ENCODE results near the gene LMF1. TPM values are rescaled to one million over a fixed set of nuclear protein-coding genes. Genes with fewer than 3 reads are reported as not detected.

Gene LMF1
- total RNA-seq, 1 donor: 29.4 TPM

DNA sequence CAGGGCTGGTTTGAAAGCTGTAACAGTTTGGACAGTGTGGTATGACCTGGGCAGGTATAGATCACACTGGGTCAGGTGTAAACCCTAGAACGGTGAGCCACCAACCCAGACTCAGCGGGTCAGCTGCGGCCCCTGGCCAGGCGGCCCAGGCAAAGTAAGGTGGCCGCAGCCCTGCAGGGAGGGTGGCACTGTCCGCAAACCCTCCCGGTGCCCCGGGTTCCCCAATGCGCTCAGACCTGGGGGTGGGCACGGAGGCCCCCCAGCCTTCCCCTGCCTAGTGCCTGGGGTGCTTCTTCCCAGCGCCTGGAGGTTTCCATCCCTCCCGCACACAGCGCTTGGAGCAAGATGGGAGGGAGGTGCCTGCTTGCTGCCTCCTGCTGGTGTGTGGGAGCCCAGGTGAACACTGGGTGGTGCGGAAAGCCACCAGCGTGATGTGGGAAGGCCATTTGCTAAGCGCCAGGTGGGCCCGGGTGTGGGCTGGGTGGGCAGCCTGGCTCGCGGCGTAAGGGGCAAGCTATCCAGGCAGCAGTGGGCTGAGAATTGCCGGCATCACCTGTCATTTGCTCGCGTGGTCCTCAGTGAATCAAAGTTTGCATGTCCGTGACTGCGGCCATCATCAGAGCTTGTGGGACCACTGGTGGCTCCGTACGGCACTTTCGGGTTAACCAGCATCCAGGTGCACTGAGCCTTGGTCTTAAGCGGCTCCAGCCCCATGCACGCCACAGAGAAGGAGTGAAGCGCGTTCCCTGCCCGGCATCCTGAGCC is 122.9 kb downstream of the LMF1 start:
- no peak overlapping the region for H3K4me3 ChIP-seq (ENCODE audit: low read depth, low read length)
- TF ChIP-seq, protein P1, sequence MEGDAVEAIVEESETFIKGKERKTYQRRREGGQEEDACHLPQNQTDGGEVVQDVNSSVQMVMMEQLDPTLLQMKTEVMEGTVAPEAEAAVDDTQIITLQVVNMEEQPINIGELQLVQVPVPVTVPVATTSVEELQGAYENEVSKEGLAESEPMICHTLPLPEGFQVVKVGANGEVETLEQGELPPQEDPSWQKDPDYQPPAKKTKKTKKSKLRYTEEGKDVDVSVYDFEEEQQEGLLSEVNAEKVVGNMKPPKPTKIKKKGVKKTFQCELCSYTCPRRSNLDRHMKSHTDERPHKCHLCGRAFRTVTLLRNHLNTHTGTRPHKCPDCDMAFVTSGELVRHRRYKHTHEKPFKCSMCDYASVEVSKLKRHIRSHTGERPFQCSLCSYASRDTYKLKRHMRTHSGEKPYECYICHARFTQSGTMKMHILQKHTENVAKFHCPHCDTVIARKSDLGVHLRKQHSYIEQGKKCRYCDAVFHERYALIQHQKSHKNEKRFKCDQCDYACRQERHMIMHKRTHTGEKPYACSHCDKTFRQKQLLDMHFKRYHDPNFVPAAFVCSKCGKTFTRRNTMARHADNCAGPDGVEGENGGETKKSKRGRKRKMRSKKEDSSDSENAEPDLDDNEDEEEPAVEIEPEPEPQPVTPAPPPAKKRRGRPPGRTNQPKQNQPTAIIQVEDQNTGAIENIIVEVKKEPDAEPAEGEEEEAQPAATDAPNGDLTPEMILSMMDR (IDR thresholded peaks at IDR 0.05; ENCODE audit: insufficient read depth, low read length): no peak
- no peak for DNase-seq (ENCODE audit: low read depth)

DNA sequence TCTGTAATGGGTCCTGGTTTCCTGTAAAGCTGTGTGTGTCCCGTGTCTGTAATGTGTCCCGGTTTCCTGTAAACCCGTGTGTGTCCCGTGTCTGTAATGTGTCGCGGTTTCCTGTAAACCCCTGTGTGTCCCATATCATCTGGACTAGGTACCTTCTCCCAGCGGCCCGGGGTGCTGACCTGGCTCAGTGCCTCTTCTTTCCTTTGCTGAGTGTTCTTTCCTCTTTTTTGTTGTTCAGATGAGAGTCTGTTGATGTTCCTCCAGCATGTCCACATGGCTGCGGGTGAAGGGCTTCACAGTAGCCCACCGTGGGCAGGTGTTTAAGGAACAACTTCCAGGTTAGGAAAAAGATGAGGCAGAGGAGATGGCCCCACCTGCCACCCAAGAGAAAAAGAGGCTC is 123.6 kb downstream of the LMF1 start:
- no peak for DNase-seq (ENCODE audit: low read depth)
- H3K4me3 ChIP-seq (ENCODE audit: low read depth, low read length): no peak overlapping the region
- TF ChIP-seq, protein P1 (IDR thresholded peaks at IDR 0.05; ENCODE audit: insufficient read depth, low read length): no peak

DNA sequence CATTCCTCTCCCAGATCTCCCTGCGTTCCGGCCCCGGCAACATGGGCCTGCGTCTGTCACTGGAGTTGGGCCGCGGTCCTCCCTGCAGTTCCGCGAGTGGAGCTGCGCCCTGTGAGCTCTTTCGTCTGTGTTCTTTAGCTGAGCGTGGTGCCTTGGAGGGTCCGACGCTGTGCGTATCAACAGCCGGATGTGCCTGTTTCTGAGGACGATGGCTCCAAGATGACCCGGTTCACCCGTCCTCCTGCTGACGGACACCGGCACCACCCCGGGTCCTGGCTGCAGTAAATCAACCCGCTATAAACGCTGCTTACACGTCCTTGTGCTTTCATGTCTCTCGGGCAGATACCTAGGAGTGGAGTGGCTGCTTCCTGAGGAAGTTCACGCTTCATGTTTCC is 125.4 kb downstream of the LMF1 start:
- H3K4me3 ChIP-seq (ENCODE audit: low read depth, low read length): no peak overlapping the region
- TF ChIP-seq, protein P1 (IDR thresholded peaks at IDR 0.05; ENCODE audit: insufficient read depth, low read length): no peak
- DNase-seq (ENCODE audit: low read depth): no peak

DNA sequence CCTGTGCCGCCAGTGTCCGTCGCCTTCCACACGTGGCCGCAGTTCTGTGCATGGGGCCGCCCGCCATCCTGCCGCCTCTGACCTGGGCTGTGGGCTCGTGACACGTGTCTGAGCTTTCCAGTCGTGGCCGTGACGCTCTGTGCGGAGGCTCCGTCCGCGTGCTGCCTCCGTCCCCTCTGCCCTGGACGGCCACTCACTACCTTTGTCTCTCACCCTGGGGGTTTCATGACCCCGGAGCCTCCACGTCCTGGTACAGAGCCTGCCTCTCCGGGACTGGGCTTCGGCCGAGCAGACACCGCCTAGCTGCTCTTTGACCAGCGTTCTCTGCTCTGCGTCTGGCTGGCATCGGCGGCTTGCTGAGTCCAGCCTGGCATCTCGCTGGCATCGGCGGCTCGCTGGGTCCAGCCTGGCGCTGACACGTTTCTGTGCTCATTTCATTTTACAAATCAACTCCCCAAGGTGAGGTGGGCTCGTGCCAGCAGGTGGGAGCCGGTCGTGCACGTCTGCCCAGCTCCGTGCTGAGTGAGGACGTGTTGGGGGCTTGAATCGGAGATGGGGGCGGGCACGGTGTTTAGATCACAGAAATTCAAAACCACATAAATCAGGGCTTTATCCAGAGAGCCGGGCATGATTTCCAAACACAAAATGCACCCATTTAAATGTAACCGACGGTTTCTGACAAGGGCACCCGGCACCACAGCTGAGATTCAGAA is 126.0 kb downstream of the LMF1 start:
- DNase-seq (ENCODE audit: low read depth): no peak
- TF ChIP-seq, protein P1 (IDR thresholded peaks at IDR 0.05; ENCODE audit: insufficient read depth, low read length): no peak
- no peak overlapping the region for H3K4me3 ChIP-seq (ENCODE audit: low read depth, low read length)

DNA sequence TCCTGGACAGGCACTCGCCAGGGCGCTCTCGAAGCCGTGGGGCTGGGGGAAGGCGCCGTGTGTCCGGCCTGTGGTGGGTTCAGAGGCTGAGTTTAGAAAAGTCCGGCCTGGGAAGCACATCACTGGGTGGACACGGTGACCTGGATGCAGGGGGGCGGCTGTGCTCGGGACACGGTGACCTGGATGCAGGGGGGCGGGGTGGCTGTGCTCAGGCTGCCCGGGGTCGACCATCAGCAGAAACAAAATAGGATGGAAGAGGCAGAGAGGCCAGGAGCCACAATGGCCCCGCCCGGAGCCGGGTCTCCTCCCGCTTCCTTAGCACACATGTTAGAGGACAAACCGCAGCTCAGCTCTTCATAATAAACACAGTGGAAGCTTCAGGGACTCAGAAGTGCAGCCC is 127.0 kb downstream of the LMF1 start:
- no peak for DNase-seq (ENCODE audit: low read depth)
- TF ChIP-seq, protein P1 (IDR thresholded peaks at IDR 0.05; ENCODE audit: insufficient read depth, low read length): no peak
- H3K4me3 ChIP-seq (ENCODE audit: low read depth, low read length): no peak overlapping the region

DNA sequence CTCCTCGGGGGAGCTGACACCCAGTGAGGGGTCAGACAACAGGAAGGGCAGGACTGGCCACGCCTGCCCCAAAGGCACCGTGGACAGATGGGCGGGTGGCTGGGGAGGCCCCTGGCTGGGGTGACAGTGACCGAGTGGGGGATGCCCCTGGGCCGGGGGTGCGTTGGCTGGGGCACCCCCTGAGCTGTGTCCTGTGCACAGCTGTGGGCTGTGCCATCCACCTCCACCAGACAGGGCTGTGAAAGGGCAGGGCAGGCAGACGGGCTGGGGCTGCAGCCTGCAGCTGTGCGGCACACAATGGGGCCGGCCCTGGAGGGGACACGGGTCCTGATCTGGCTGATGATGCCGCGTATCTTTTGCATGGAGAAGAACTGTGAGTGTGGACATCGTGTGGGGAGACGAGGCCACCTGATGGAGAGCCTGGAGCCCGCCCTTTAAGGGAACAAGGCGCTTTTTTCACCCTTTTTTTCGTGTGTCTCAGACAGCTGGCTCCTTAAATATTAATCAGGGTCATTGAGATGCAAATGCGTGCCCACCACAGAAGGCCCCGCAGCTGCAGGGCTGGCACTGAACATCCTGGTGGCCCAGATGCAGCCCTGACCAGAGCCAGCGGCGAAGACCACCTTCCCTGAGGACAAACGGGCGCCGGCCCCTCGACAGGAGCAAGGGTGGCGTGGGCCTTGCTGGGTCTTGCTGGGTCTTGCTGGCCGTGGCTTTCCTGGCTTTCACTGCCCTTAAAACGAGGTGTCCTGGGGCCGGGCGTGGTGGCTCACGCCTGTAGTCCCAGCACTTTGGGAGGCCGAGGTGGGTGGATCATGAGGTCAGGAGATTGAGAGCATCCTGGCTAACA is 127.8 kb downstream of the LMF1 start:
- no peak for DNase-seq (ENCODE audit: low read depth)
- TF ChIP-seq, protein P1 (IDR thresholded peaks at IDR 0.05; ENCODE audit: insufficient read depth, low read length): no peak
- no peak overlapping the region for H3K4me3 ChIP-seq (ENCODE audit: low read depth, low read length)
